ENCODE data around the gene LYPD6. TPM values are rescaled to one million over a fixed set of nuclear protein-coding genes. Genes with fewer than 3 reads are reported as not detected.
"Not testable (repeated sequence)": the region's sequence is repeated elsewhere in the genome, so short reads cannot be mapped to it uniquely, and the experiment has no call there.

LYPD6 gene
- total RNA-seq, 4 donors from 2014 or later: 0.83 to 1.4 (median 1.1) TPM

- no peaks in the 10 kb centered on the region for H3K27me3 ChIP-seq
- TF ChIP-seq POLR2A (IDR thresholded peaks at IDR 0.05; ENCODE audit: low read depth) (no peak), CTCF (IDR thresholded peaks at IDR 0.05) (no peak), EP300 (IDR thresholded peaks at IDR 0.05) (no peak), POLR2AphosphoS5 (IDR thresholded peaks at IDR 0.05) (no peak)
- H3K4me3 ChIP-seq: no peak overlapping the region
- WGBS: 90% methylated on average over 5 of the region's 5 CpGs
- DNase-seq (ENCODE audit: extremely low spot score): no peak
- no peaks in the 10 kb centered on the region for H3K36me3 ChIP-seq
- H3K4me1 ChIP-seq: no peaks in the 10 kb centered on the region
- no peaks in the 10 kb centered on the region for H3K9me3 ChIP-seq
- intact Hi-C loops (cut with DNase I): no loop called here
- no peak overlapping the region for H3K27ac ChIP-seq (replicated peaks in 1 of 4)
Observed at GRCh38 chr2:149492923-149493322, 162.5 kb downstream of the LYPD6 start.

- H3K4me1 ChIP-seq; H3K27me3 ChIP-seq; intact Hi-C loops (cut with DNase I); H3K4me3 ChIP-seq; H3K27ac ChIP-seq (replicated peaks in 1 of 4); H3K36me3 ChIP-seq; DNase-seq (ENCODE audit: extremely low spot score); H3K9me3 ChIP-seq: not testable (repeated sequence)
- 75% methylated on average over 1 of the region's 1 CpG for WGBS
Observed at GRCh38 chr2:149499204-149499603, 168.8 kb downstream of the LYPD6 start.

- H3K27me3 ChIP-seq; H3K27ac ChIP-seq (replicated peaks in 1 of 4): not testable (repeated sequence)
- 90% methylated on average over 3 of the region's 8 CpGs for WGBS
Observed at GRCh38 chr2:149506808-149507207, 176.4 kb downstream of the LYPD6 start.

GRCh38 chr2:149507974-149508373, 177.6 kb downstream of the LYPD6 start:
- Histone ChIP-seq H3K27me3 (no peaks in the 10 kb centered on the region), H3K9me3 (no peaks in the 10 kb centered on the region), H3K27ac (replicated peaks in 1 of 4) (no peak overlapping the region), H3K4me3 (no peak overlapping the region), H3K4me1 (no peaks in the 10 kb centered on the region), H3K36me3 (no peaks in the 10 kb centered on the region)
- 76% methylated on average over 2 of the region's 2 CpGs for WGBS
- DNase-seq (ENCODE audit: extremely low spot score): no peak
- no peak for TF ChIP-seq EP300 (IDR thresholded peaks at IDR 0.05)
- no peak for TF ChIP-seq CTCF (IDR thresholded peaks at IDR 0.05)
- no peak for TF ChIP-seq POLR2AphosphoS5 (IDR thresholded peaks at IDR 0.05)
- TF ChIP-seq POLR2A (IDR thresholded peaks at IDR 0.05; ENCODE audit: low read depth): no peak
- intact Hi-C loops (cut with DNase I): no loop called here

More at GRCh38 chr2:149506808-149507207, 176.4 kb downstream of the LYPD6 start:
- H3K36me3 ChIP-seq; H3K4me3 ChIP-seq; DNase-seq (ENCODE audit: extremely low spot score); intact Hi-C loops (cut with DNase I); H3K9me3 ChIP-seq; H3K4me1 ChIP-seq: not testable (repeated sequence)

- TF ChIP-seq POLR2AphosphoS5 (IDR thresholded peaks at IDR 0.05): no peak
- TF ChIP-seq CTCF (IDR thresholded peaks at IDR 0.05): no peak
- no peak for TF ChIP-seq POLR2A (IDR thresholded peaks at IDR 0.05; ENCODE audit: low read depth)
- no peaks in the 10 kb centered on the region for H3K4me1 ChIP-seq
- DNase-seq (ENCODE audit: extremely low spot score): no peak
- intact Hi-C loops (cut with DNase I): no loop called here
- WGBS: 74% methylated on average over 1 of the region's 1 CpG
- no peaks in the 10 kb centered on the region for H3K36me3 ChIP-seq
- H3K9me3 ChIP-seq: peaks cover 0 to under 1% (median 0%) of the 10 kb centered on the region in 4 donors
- H3K27ac ChIP-seq (replicated peaks in 1 of 4): no peak overlapping the region
- no peaks in the 10 kb centered on the region for H3K27me3 ChIP-seq
- H3K4me3 ChIP-seq: no peak overlapping the region
Observed at GRCh38 chr2:149513461-149513860, 183.1 kb downstream of the LYPD6 start.

Data from esophagus muscularis mucosa (tissue), 4 donors.